ENCODE results near the gene NCMAP.

The NCMAP gene

GRCh38 chr1:24584171-24584647 lies 28.3 kb downstream of the NCMAP start:
- ChIA-PET CTCF (interaction anchor here (0.8 to 1.7 kb wide), 3 partner anchors 10 to 38 kb away, joined by 3 to 4 read pairs (median 3); no protein-coding TSS in a partner anchor), POLR2A (interaction anchor here (0.5 kb wide), 1 partner anchor 57 kb away, joined by 6 read pairs; no protein-coding TSS in a partner anchor)
- no peak for DNase-seq (ENCODE audit: extremely low spot score)
- TF ChIP-seq CTCF (IDR thresholded peaks at IDR 0.05; ENCODE audit: control extremely low read depth, extremely low read depth, low read depth, missing control alignments), result no peak

GRCh38 chr1:24586119-24586518 lies 30.2 kb downstream of the NCMAP start:
- no peak for DNase-seq (ENCODE audit: extremely low spot score)
- POLR2A ChIA-PET, result no interaction called here
- CTCF ChIA-PET, result interaction anchor here (1.1 to 3.3 kb wide), 23 partner anchors 8 to 435 kb away, joined by 3 to 33 read pairs (median 9); partner anchors contain the start of genes NIPAL3 and STPG1
- TF ChIP-seq CTCF (IDR thresholded peaks at IDR 0.05; ENCODE audit: control extremely low read depth, extremely low read depth, low read depth, missing control alignments), result no peak

- ChIA-PET POLR2A (no interaction called here), CTCF (interaction anchor here (0.6 to 3.3 kb wide), 58 partner anchors 8 to 656 kb away, joined by 3 to 33 read pairs (median 4); partner anchors contain the start of genes NIPAL3 and STPG1)
- TF ChIP-seq CTCF (IDR thresholded peaks at IDR 0.05; ENCODE audit: control extremely low read depth, extremely low read depth, low read depth, missing control alignments), result peak; percentile 68
- peak; percentile 79 for DNase-seq (ENCODE audit: extremely low spot score)
These were observed 31.3 kb downstream of the NCMAP start for GRCh38 chr1:24586970-24587820.

GRCh38 chr1:24588573-24588972 lies 32.7 kb downstream of the NCMAP start:
- no peak for TF ChIP-seq CTCF (IDR thresholded peaks at IDR 0.05; ENCODE audit: control extremely low read depth, extremely low read depth, low read depth, missing control alignments)
- POLR2A ChIA-PET, result no interaction called here
- CTCF ChIA-PET, result interaction anchor here (1.3 to 3.3 kb wide), 9 partner anchors 12 to 389 kb away, joined by 3 to 33 read pairs (median 13); partner anchors contain the start of genes NIPAL3 and STPG1
- no peak for DNase-seq (ENCODE audit: extremely low spot score)

- ChIA-PET CTCF (interaction anchor here (1.0 kb wide), 1 partner anchor 196 kb away, joined by 3 read pairs; no protein-coding TSS in a partner anchor), POLR2A (no interaction called here)
These were observed 33.3 kb downstream of the NCMAP start for GRCh38 chr1:24589200-24589599.

More at GRCh38 chr1:24589200-24589599, 33.3 kb downstream of the NCMAP start:
- TF ChIP-seq CTCF (IDR thresholded peaks at IDR 0.05; ENCODE audit: control extremely low read depth, extremely low read depth, low read depth, missing control alignments), result no peak
- no peak for DNase-seq (ENCODE audit: extremely low spot score)

Measured in GM10248 (cell line).